ENCODE data around the gene USP26. TPM values are rescaled to one million over a fixed set of nuclear protein-coding genes. Genes with fewer than 3 reads are reported as not detected.

Gene USP26
- total RNA-seq, 3 donors from 2014 or later, result not detected

- no peaks in the 10 kb centered on the region for H3K4me1 ChIP-seq
- H3K27ac ChIP-seq, result no peak overlapping the region
- H3K27me3 ChIP-seq, result peaks cover 0 to 26% of the 10 kb centered on the region in 2 donors
- intact Hi-C loops (cut with DNase I; ENCODE audit: low total_unique reads), result no loop called here
- H3K36me3 ChIP-seq, result no peaks in the 10 kb centered on the region
- TF ChIP-seq CTCF (IDR thresholded peaks at IDR 0.05), result no peak
- no peak overlapping the region for H3K4me3 ChIP-seq
- peaks cover 0 to 14% of the 10 kb centered on the region in 2 donors for H3K9me3 ChIP-seq
- DNase-seq (ENCODE audit: low spot score in 2 of 2), result no peak
Measured at GRCh38 chrX:133042260-133042659, 54.6 kb downstream of the USP26 start.

GRCh38 chrX:133033010-133033409 is 63.9 kb downstream of the USP26 start:
- Histone ChIP-seq H3K4me1 (no peaks in the 10 kb centered on the region), H3K27ac (no peak overlapping the region), H3K36me3 (no peaks in the 10 kb centered on the region), H3K9me3 (peaks cover 0 to 9% of the 10 kb centered on the region in 2 donors), H3K27me3 (peaks cover 0 to 46% of the 10 kb centered on the region in 2 donors), H3K4me3 (no peak overlapping the region)
- DNase-seq (ENCODE audit: low spot score in 2 of 2), result no peak
- intact Hi-C loops (cut with DNase I; ENCODE audit: low total_unique reads), result no loop called here
- TF ChIP-seq CTCF (IDR thresholded peaks at IDR 0.05), result no peak
- TF ChIP-seq POLR2AphosphoS5 (IDR thresholded peaks at IDR 0.05), result no peak
- no peak for TF ChIP-seq POLR2A (IDR thresholded peaks at IDR 0.05)

GRCh38 chrX:133018229-133018628 is 78.7 kb downstream of the USP26 start:
- TF ChIP-seq POLR2A (IDR thresholded peaks at IDR 0.05) (no peak), POLR2AphosphoS5 (IDR thresholded peaks at IDR 0.05) (no peak), CTCF (IDR thresholded peaks at IDR 0.05) (no peak)
- H3K9me3 ChIP-seq, result no peaks in the 10 kb centered on the region

GRCh38 chrX:133007458-133007857 is 89.5 kb downstream of the USP26 start:
- Histone ChIP-seq H3K36me3 (no peaks in the 10 kb centered on the region), H3K4me3 (no peak overlapping the region), H3K27ac (no peak overlapping the region), H3K27me3 (peaks cover 0 to 21% of the 10 kb centered on the region in 2 donors), H3K4me1 (no peaks in the 10 kb centered on the region), H3K9me3 (peaks cover 0 to 24% of the 10 kb centered on the region in 2 donors)
- no peak for TF ChIP-seq POLR2AphosphoS5 (IDR thresholded peaks at IDR 0.05)
- TF ChIP-seq POLR2A (IDR thresholded peaks at IDR 0.05), result no peak
- intact Hi-C loops (cut with DNase I; ENCODE audit: low total_unique reads), result no loop called here
- DNase-seq (ENCODE audit: low spot score in 2 of 2), result no peak

More at GRCh38 chrX:133018229-133018628, 78.7 kb downstream of the USP26 start:
- H3K27me3 ChIP-seq, result peaks cover 0 to 6% of the 10 kb centered on the region in 2 donors
- no peaks in the 10 kb centered on the region for H3K4me1 ChIP-seq
- intact Hi-C loops (cut with DNase I; ENCODE audit: low total_unique reads), result no loop called here
- DNase-seq (ENCODE audit: low spot score in 2 of 2), result no peak
- no peaks in the 10 kb centered on the region for H3K36me3 ChIP-seq
- no peak overlapping the region for H3K27ac ChIP-seq
- no peak overlapping the region for H3K4me3 ChIP-seq

- no peaks in the 10 kb centered on the region for H3K4me1 ChIP-seq
- H3K9me3 ChIP-seq, result peaks cover 0 to 21% of the 10 kb centered on the region in 2 donors
- H3K36me3 ChIP-seq, result no peaks in the 10 kb centered on the region
- no peak overlapping the region for H3K27ac ChIP-seq
- TF ChIP-seq CTCF (IDR thresholded peaks at IDR 0.05), result no peak
- no peak for TF ChIP-seq POLR2AphosphoS5 (IDR thresholded peaks at IDR 0.05)
- no peak for TF ChIP-seq POLR2A (IDR thresholded peaks at IDR 0.05)
- no peak overlapping the region for H3K4me3 ChIP-seq
- H3K27me3 ChIP-seq, result peaks cover 0 to 38% of the 10 kb centered on the region in 2 donors
- DNase-seq (ENCODE audit: low spot score in 2 of 2), result no peak
- intact Hi-C loops (cut with DNase I; ENCODE audit: low total_unique reads), result no loop called here
Measured at GRCh38 chrX:133005616-133006015, 91.3 kb downstream of the USP26 start.

- peaks cover 0 to 16% of the 10 kb centered on the region in 2 donors for H3K9me3 ChIP-seq
- no peaks in the 10 kb centered on the region for H3K4me1 ChIP-seq
- no peak overlapping the region for H3K4me3 ChIP-seq
- TF ChIP-seq CTCF (IDR thresholded peaks at IDR 0.05) (peak in 2 of 3 donors; percentile 14 to 29), POLR2A (IDR thresholded peaks at IDR 0.05) (no peak)
- no peaks in the 10 kb centered on the region for H3K36me3 ChIP-seq
- no peak overlapping the region for H3K27ac ChIP-seq
- DNase-seq (ENCODE audit: low spot score in 2 of 2), result no peak
- H3K27me3 ChIP-seq, result peaks cover 0 to 39% of the 10 kb centered on the region in 2 donors
- intact Hi-C loops (cut with DNase I; ENCODE audit: low total_unique reads), result no loop called here
Measured at GRCh38 chrX:133005042-133005441, 91.9 kb downstream of the USP26 start.

All from breast epithelium (tissue), 4 donors.